CD4-positive, alpha-beta T cell treated with Interleukin-1 beta for 1 hour (primary cell): ENCODE measurements around the gene GPX3.

Experiments used
- DNase-seq, 2 donors: peaks; one replicate each; pipeline ENCODE4 v3.0.0-alpha.2; 2020 to 2022

GPX3 gene

DNA sequence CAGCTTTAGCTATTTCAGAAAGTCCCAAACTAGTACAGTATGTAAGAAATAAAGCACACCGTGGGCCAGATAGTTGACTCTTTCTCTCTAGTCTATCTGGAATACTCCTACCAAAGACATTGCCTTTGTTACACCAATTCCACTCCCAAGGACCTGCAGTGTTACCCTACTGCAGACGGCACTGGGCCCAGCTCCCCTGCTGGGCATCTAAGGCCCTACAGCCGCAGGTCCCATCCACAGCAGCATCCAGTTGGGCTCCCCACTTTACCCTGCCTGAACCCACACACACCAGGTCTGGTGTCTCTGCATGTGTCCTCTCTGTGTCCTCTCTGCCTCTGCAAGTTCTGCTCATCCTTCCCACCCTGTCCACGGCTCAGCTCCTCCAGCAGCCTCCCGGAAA lies 37.9 kb downstream of the GPX3 start:
- no peak for DNase-seq

DNA sequence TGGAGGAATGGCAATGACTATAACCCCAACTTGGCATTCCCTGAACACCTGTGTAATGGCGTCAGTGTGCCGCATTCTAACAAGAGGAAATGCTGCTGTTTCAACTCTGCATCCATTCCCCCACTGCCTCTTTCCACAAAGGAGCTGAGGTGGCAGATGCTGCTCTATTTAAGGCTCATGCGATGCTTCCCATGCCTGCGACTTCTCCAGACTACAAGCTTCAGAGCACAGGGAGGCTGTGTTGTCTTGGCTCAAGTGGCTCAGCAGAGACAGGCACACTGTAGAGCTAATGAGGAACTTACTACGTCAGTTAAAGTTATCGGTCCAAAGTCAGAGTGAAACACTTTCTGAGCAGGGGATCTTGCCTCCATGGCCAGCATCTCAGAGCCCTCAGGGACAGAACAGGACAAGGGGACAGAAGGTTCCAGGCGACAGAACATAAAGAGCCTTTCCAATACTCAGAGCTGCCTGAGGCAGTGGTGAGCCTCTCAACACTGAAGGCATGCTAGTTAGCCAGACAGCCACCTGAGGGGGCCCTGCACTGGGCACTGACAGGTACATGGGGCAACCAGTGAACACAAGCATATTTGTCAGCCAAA lies 38.6 kb downstream of the GPX3 start:
- peak in 1 of 2 donors; percentile 23 for DNase-seq

DNA sequence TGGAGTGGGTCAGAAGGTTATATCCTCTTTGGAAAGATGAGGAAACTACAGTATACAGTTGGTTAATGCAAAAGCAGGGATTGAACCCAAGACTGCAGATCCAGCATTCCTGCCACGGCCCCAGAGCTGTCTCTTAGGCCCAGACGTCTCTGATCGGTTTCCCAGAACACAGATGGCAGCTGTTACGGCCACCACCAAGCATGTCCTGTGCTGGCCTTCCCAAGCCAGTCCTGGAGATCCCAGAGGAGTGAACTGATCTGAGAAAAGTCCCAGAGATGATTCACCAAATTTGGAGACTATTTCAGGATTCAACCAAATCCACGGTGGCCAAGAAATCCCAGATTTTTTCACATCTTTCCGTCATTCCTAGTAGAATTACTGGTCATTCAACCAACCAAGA lies 40.4 kb downstream of the GPX3 start:
- no peak for DNase-seq

DNA sequence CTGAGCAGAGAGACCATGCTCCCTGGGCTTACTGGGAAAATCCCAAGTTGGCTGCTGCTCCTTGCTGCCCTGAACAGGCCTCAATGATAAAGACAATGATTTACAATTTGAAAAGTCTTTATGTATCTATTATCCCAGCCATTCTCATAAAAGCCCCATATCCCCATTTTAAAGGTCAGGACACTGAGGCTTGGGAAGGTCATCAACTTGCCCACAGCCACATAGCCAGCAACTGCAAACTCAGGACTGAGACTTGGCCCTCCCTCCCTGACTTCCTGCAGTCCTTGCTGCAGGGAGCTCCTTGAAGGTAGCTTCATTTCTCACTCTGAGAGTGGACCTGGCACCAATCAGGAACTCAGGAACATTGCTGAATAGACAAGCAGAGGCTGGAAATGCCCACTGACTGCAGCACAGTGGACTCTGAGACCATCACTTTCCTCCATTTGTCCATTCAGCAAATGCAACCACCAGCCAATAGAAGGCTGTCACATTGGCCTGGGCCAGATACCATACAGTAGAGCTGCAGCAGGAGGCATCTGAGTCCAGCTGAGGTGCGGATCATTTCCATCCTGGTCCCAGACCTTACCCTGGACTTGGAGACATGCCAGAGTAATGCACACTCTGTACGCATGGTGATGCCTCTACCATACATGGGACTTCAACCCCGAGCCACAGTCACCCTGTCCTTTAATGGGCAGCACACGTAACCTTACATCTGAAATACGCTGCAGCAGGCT lies 42.2 kb downstream of the GPX3 start:
- no peak for DNase-seq

DNA sequence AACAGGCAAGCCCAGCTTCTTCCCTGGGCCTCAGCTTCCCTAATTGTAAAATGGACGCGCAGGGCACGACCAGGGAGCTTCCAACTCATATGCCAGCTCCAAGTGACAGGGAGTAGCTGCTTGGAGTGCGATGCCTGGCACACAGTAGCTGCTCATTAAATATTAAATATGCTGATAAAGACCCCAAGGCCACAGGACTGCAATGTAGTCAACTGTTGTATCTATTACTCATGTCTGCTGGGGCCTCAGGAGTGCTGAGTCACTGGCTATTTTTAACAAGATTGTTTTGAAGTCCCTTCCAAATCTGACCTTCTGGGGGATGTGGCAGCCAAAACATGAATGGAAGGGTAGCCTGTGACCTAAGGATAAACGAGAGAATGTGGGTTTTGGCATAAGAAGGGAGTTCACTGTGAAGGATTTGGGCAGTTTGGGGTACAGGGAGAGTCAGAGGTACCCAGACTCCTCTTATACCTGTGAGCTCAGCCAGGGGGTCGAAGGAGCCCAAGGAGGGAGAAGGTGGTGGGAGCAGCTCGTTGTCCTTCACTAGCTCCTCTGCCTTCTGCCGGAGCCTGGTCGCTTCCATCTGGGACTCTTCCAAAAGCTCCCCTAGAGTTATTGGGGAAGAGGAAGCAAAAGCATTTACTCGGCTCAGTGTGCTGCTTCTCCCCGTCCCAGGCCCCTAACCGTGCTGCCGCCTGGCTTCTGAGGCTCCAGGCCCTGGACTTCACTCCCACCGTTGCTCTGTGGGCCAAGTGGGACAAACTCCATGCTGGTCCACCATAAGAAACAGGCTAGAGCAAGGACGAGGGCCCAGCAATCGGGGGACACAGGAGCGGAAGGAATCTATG lies 43.0 kb downstream of the GPX3 start:
- DNase-seq: no peak

DNA sequence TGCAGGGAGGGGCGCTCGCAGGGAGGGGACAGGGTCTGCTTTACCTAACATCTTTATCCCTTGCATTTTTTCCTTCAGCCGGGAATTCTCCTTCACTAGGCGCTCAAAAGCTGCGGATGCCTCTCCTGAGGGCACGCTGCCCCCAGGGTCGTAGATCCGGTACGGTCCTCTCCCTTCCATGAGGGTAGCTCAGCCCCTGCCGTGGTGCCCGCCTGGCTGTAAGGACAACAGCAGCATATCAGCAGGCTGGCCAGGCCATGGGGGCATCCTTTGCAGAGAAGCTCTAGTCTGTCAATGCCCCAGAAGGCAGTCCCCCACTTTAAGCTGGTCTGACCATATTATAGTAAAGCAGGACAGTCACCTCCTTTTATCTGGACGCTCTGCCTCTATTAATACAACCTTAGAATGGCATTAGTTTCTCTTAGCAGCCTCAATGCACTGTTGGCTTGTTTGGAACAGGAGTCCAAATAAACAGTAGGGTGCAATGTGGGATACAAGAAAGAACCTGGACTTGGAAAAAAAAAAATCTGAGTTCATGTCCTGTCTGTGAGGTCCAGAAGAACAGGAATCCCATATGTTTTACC lies 44.6 kb downstream of the GPX3 start:
- no peak for DNase-seq

DNA sequence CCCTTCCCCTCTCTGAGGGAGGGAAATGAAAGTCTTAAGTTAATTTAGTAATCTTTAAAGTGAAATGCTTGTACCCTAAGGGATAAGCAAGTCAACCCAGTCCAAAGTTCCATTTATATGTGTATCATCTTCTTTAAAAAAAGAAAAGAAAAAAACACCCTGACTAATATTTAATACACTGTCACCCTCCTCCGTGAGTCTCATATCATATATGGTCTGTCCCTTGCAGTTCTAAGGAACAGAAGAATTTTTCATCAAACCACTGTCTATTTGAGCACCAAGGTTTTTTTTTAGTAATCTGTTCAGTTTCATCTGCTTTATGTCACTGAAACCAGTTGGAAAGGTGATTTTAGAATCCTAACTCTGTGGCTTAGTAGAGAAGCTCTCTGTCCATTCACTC lies 45.2 kb downstream of the GPX3 start:
- DNase-seq: no peak

DNA sequence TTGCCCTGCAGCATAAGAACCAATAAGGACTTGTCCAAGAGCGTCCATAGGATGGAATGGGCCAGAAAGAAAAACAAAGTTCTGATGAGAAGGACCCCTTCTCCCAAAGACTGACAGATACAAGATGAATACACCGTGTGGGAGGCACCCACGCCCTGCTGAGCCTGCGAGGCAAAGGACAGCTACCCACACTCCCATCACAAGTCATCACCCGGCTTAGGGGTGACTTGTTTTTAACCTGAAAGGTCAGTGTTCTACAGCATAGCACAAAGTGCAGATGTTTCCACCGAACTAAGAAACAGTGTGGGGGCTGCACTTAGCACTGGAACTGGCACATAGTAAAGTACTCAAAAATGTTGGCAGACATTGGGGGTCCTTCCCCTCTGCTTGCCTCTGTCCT lies 46.5 kb downstream of the GPX3 start:
- DNase-seq: no peak

DNA sequence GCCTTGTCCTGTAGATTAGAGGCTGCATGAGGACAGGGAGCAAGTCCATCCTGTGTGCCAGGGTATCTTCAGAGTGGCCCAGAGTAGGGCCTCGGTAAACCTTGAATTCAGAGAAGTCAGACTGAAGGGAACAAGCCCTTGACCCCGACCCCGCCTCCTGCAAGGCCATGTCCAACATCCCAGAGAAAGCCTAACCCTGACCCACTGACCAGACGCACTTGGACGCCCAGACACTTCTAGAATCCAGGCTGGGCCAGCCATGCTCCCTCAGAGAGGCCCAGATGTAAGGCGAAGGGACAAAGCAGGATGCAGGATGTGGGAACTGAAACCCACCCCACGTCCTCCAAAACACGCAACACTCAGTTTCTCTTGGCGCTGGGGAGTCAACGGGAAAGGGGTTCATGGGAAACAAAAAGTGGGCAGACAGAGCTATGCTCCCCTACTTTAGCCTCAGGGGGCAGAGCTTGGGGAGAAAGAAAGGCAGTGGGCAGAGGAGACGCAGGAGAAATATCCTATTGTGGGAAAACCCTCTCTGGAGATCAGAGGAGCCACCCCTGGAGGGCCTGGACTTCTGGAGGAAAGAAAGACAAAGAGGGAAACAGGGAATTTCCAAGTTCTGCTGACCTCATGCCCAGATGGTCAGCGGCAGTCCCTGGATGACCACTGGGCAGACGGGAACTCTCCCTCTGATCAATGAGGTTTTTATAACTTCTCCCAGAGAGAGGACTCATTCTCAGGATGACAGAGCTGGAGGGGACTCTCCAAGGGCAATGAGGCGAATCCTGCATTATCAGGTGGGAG lies 47.4 kb downstream of the GPX3 start:
- no peak for DNase-seq

DNA sequence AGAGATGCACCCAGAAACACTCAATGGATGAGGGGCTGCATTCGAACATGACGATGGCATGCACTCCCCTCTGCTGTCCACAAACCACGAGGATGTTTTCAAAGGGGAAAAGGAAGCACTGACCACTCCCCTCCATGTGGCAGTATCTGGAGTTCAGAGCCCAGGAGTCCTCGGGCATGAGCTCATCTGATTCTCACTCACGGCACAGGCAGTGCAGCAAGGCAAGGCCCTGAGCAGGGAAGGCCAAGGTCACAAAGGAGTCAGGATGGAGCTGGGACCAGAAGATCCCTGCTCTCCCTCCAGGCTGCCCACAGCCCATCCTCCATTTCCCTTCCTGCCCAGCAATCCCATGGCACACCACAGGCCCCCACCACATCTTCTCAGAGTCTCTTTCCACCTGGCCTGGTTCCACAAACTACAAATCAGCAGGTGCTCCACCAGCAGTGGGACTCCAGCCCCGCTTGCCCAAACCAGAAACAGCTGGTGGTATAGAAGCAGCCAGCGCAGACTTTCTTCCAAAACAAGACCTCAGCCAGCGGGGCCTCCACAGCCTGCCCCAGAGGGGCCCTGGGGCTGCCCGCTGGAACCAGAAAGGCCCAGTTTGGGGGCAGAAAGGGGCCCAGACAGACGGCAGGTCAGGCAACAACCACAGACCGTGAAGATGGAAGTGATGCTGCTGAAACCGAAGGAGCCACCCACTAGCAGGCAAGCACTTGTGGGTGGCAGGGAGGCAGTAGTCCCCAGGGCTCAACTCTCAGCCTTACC lies 48.2 kb downstream of the GPX3 start:
- no peak for DNase-seq

DNA sequence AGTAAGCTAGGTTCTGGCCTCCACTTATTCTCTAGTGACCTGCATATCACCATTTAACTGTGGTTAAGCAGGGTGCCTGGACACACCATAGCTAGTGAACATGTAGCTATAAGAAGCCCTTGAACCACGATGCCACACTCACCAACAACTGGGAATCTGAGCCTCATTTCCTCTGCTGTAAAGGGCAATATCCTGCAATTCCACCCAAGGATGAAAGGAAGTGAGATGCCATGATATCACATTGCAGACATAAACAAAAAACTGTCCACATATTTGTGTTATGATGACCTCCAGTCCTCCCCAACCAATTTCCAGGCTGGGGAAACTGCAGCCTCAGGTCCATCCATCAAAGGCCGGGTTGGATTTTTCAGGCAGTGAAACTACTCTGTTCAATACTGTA lies 50.1 kb downstream of the GPX3 start:
- no peak for DNase-seq

DNA sequence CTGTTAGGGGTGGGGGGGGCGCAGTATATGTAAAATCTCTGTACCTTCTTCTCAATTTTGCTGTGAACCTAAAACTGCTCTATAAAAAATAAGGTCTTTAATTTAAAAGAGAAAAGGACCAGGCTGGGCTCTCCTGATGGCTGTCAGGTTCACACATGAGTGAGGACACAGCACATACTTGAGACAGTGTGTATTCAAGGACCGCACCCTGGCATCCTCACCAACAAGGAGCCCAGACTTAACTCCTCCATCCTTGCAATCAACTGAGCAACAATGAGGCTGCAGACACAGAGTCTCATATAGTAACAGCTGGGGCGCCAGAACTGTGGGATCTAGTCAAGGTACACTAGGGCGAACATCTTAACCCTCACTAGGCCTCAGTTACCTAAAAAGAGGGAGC lies 50.6 kb downstream of the GPX3 start:
- DNase-seq: no peak

DNA sequence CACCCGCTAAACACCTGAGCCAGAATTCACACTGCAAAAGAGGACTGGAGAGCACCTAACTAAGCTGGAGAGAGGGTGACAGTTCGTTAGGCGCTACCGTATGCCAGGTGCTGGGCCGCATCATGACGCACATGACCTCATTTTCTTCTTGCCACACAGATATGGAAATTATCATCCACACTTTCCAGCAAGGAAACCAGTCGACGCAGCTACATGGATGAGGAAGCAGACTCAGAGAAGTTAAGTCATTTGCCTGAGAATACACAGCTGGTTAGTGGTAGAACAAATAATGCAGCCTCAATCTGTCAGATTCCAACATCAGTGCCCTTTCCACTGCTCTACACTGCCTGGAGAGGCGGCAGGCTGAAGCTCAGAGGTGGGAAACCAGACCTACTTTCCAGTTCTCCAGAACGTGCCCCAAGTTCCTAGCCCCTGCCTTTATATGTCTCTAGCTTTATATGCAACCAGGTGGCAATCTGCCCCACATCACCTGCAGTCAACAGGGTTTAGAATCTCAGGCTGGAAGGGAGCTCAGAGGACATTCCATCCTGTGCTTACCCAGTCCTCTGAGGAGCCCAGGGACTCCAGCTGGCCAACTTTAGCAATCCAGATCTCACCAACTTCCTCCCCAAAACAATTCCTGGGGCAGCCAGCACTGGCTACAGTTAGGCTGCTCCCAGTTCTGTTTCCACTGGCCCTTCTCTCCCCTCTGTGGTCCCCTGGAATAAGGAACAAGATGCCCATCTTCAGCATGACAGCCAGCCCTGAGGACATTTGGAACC lies 51.6 kb downstream of the GPX3 start:
- DNase-seq: no peak

DNA sequence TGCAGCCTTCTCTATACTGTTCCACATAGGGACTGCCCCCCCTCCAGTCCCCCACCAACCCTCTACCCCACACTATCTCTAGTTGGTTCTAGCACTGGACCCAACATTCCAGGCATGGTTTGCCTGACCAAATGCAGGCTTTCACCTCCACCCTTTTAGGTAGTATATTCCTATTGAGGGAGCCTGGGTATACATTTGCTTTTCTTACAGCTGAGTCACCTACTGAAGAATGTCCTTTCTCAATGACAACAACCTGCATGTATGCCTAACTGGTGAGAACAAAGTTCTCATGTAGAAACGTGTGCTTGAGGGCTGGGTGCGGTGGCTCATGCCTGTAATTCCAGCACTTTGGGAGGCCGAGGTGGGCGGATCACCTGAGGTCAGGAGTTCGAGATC lies 52.2 kb downstream of the GPX3 start:
- no peak for DNase-seq

DNA sequence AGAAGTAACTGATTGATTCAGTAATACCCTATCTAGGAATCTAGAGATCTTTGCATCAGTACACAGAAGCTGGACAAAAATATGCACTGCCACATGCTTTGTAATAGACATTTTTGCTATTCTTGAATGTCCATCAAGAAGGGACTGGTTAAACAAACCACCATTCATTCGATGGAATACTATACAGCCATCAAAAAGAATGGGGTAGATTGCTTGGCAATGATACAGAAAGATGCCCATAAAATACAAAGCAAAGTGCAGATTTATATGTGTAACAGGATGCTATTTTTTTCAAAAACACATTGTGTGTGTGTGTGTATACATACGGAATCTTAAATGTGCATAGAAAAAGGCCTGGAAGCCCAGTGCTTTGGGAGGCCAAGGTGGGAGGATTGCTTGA lies 52.9 kb downstream of the GPX3 start:
- no peak for DNase-seq

DNA sequence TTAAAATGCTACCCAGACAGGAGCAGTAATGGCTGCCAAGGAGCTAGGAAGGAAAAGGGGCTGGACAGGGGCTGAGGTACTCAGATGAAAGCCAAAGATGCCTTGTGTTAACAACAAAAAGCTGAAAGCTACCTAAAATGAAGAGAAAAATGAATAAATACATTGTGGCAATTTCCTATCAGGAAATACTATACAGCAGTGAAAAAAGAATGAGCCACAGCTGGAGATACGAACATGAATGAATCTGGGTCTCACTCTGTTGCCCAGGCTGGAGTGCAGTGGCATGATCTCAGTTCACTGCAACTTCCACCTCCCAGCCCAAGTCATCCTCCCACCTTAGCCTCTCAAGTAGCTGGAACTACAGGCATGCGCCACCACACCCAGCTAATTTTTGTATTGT lies 54.2 kb downstream of the GPX3 start:
- DNase-seq: no peak

DNA sequence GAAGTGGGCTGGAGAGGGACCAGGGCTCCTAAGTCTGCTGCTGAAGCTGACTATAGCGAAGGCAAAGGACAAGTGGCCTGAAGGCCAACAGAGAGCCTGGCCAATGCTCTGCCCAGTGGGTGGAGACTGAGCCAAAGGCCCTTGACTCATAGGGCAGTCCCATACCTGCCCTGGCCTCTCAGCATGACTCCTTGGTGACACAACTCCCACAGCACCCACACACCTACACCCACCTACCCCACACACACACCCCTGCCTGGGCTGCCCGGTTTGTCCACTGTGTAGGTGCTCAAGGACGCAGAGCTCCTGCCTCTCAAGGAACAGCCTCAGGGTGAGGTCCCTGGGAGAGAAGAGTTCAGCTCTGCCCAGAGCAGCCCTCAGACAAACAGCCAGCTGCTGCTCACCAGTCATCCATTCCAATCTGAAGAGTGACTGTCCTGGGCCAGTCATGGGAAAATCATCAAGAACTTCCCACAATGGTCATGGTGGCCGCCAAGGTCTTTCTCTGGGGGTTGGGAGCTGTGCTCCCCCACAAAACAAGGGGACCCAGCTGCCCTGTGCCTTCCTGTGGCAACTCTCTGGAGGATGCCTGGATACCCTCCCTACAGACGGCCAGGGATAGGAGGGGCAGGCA lies 55.4 kb downstream of the GPX3 start:
- DNase-seq: no peak

DNA sequence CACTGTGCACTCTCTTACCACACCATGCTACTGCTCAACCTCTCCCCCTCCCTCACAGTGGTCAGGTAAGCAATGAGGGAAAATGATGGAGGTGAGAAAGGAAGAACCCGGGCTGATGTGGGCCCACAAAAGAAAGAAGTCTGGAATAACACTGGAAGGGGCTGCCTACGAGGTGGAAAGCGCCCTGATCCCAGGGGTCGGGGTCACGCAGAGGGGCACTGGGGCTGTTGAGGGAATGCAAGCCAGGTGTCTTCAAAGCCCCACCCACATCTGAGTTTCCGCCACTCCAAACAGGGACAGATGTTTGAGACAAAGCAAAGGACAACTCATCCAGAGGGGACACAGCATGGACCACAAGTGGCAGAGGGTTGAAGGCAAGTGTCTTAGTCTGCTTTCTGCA lies 56.2 kb downstream of the GPX3 start:
- DNase-seq: no peak

DNA sequence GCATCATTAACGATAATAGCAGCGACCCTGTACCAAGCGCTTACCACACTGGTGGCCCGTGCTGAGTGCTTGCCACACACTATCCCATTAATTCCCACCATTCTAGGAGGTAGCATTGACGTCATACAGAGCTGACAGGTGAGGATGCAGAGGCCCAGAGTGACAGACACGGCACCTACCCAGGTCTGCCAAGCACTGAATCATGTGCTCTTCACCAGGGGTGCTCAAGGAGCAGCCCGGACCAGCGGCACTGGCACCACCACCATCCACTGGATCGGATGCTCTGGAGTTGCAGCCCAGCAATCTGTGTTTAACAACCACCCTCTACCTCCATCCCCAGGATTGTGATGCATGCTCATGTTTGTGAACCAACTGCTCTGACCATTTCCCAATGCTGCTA lies 57.0 kb downstream of the GPX3 start:
- DNase-seq: no peak

DNA sequence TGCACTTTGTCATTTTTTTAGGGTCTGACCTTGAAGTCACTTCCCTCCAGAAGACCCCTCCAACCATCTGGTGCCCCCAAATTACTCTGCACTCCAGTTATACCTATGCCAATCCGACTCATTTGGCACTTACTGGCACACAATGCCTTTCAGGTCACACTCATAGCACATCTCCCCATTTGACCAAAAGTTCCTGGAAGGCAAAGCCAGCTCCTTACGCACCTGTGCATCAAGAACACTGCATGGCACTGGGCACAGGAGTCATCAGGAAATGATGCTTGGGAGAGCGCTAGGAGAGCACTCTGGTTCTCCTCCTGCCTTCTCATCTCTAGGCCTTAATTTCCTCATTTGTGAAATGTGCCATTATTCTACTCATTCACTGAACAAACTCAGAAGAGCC lies 57.6 kb downstream of the GPX3 start:
- no peak for DNase-seq
